HG02870 (cell line): ENCODE measurements around the gene SLC12A4.

Experiments
- ATAC-seq: cut with Tn5 transposase; IDR thresholded peaks from one replicate; pipeline ENCODE4 v1.9.1; 2021; ENCODE audit warnings: mild to moderate bottlenecking, moderate library complexity; ENCODE audit not compliant: unreplicated experiment

SLC12A4 gene

GRCh38 chr16:67907397-67908180 lies 60.8 kb downstream of the SLC12A4 start:
- ATAC-seq: no peak

DNA sequence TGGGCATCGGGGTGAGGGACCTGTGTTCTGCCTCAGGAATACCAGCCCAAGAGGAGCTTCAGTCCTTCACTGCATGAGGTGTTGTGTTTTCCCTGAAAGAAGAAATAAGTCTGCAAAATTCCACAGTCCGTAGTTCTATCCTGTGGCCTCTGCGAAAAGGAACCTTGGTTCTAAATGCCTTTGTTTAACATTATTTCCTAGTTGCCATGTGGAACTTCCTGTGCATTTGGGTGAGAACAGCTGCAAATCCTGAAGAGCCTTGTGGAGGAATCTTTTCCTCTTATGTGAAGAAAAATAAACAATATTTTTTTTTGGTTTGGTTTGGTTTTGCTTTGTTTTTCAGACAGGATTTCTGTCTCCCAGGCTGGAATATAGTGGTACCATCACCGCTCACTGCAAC lies 65.6 kb downstream of the SLC12A4 start:
- no peak for ATAC-seq

- no peak for ATAC-seq
Measured at GRCh38 chr16:67901734-67902133, 66.7 kb downstream of the SLC12A4 start.

- ATAC-seq: no peak
Measured at GRCh38 chr16:67897231-67897630, 71.2 kb downstream of the SLC12A4 start.

GRCh38 chr16:67893743-67894399 lies 74.6 kb downstream of the SLC12A4 start:
- no peak for ATAC-seq
